Thyroid gland (tissue), 4 donors: Measurements from ENCODE around the gene LAMTOR1. TPM values are rescaled to one million over a fixed set of nuclear protein-coding genes. Genes with fewer than 3 reads are reported as not detected.

Experiments
- DNase-seq, 2 donors: peaks; one replicate each; pipeline ENCODE4 v3.0.0-alpha.2; 2019
- H3K27ac ChIP-seq, 3 donors: fragments of 200-600 bp; sonication (generic); 1 replicate in 2 of 3; 2 replicates in 1 of 3; pipeline ENCODE4 v1.5.1; 2016 to 2019; ENCODE audit warnings: mild to moderate bottlenecking in 1 of 3, moderate library complexity in 1 of 3
- H3K27me3 ChIP-seq: fragments of 200-600 bp; sonication (generic); one replicate; pipeline ENCODE4 v1.5.1; 2019
- H3K36me3 ChIP-seq, 2 donors: fragments of 200-600 bp; sonication (generic); one replicate each; pipeline ENCODE4 v1.5.1; 2016 to 2019
- H3K4me1 ChIP-seq, 2 donors: fragments of 200-600 bp; sonication (generic); one replicate each; pipeline ENCODE4 v1.5.1; 2017 to 2019
- H3K4me3 ChIP-seq, 3 donors: fragments of 200-600 bp; sonication (generic); replicated peaks in 1 of 3; 1 replicate in 2 of 3; 2 replicates in 1 of 3; pipeline ENCODE4 v1.5.1; 2016; ENCODE audit warnings: mild to moderate bottlenecking in 1 of 3
- H3K9me3 ChIP-seq: fragments of 200-600 bp; sonication (generic); one replicate; pipeline ENCODE4 v1.5.1; 2017
- CTCF ChIP-seq, 6 experiments: fragments of 200-600 bp in 3 of 6; fragments of 450-650 bp in 3 of 6; sonication (generic) in 3 of 6; IDR thresholded peaks; one replicate each; pipeline ENCODE4 v1.5.1; 2016 to 2019; ENCODE audit warnings: antibody characterized with exemption in 6 of 6, mild to moderate bottlenecking in 2 of 6, inconsistent platforms in 1 of 6, moderate library complexity in 1 of 6
- POLR2A ChIP-seq, 2 donors: fragments of 450-650 bp; IDR thresholded peaks; one replicate each; pipeline ENCODE4 v1.6.1; 2017; ENCODE audit warnings: antibody characterized with exemption in 2 of 2, mild to moderate bottlenecking in 2 of 2, moderate library complexity in 1 of 2
- WGBS, 2 donors: methylation state at CpG; one replicate each; pipeline ENCODE4 v1.1.5; 2017; 5-methylcytosine and 5-hydroxymethylcytosine counted together
- intact Hi-C: fragments of 100-400 bp; cut with DNase I; formaldehyde crosslinking; loops from one replicate; pipeline ENCODE4 v1.15.1; 2023
- total RNA-seq, 4 donors: library from RNA; depleted of rRNA; stranded (reverse); fragments of >200 nt; gene quantifications; one replicate each; pipeline ENCODE4 v1.2.3, GENCODE V29; 2016

LAMTOR1 gene
- total RNA-seq, 4 donors from 2014 or later, result 127 to 204 (median 182) TPM

GRCh38 chr11:72119198-72119597, 16.1 kb upstream of the LAMTOR1 start:
- 81 to 84% methylated on average over 6 of the region's 6 CpGs for WGBS, 2 donors

DNA sequence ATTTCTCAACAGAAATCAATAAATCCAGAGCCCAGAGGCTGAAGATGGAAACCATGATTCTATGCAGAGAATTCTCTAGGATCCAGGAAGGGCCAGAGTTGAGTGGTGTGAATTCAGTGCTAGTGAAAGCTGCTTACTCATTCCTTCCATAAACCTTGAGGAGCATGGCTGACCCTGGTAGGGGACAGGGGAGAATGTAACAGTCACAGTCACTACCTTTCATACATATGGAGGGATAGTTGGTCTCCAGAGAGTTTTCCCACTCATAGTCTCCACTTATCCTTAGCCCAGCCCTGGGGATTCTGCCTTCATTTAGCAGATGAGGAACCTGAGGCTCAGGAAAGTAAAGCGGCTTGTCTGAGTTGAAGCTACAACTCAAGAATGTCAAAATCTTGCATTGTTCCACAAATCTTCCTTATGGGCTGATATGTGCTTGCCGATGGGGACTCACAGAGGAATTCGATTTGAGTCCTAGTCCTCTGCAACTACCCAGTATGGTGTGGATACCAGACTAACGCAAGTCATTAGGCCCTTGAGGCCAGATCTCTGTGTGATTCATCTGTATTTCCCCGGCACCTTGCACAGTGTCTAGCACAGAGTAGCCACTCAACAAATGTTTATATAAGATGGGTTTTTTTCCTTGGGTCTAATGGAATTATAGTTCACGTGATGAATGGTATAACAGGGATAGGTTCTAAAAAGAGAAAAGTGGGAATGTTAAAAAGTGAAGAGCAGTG, 13.1 kb upstream of the LAMTOR1 start:
- H3K4me3 ChIP-seq, result no peak overlapping the region
- no peaks in the 10 kb centered on the region for H3K27me3 ChIP-seq
- TF ChIP-seq CTCF (IDR thresholded peaks at IDR 0.05) (no peak), POLR2A (IDR thresholded peaks at IDR 0.05) (no peak)
- H3K9me3 ChIP-seq, result no peaks in the 10 kb centered on the region
- no peak overlapping the region for H3K27ac ChIP-seq
- 93 to 94% methylated on average over 6 of the region's 6 CpGs for WGBS, 2 donors
- intact Hi-C loops, result no loop called here
- peaks cover 9 to 18% of the 10 kb centered on the region in 2 donors for H3K4me1 ChIP-seq
- H3K36me3 ChIP-seq, result no peaks in the 10 kb centered on the region
- no peak for DNase-seq

More at GRCh38 chr11:72119198-72119597, 16.1 kb upstream of the LAMTOR1 start:
- TF ChIP-seq POLR2A (IDR thresholded peaks at IDR 0.05), result no peak
- no peak for TF ChIP-seq CTCF (IDR thresholded peaks at IDR 0.05)
- H3K4me3 ChIP-seq, result no peak overlapping the region
- H3K4me1 ChIP-seq, result peaks cover 10 to 18% of the 10 kb centered on the region in 2 donors
- DNase-seq, result no peak
- peak overlapping the region in 1 of 3 donors; percentile 44 for H3K27ac ChIP-seq
- H3K27me3 ChIP-seq, result no peaks in the 10 kb centered on the region
- intact Hi-C loops, result no loop called here
- no peaks in the 10 kb centered on the region for H3K9me3 ChIP-seq
- H3K36me3 ChIP-seq, result no peaks in the 10 kb centered on the region

DNA sequence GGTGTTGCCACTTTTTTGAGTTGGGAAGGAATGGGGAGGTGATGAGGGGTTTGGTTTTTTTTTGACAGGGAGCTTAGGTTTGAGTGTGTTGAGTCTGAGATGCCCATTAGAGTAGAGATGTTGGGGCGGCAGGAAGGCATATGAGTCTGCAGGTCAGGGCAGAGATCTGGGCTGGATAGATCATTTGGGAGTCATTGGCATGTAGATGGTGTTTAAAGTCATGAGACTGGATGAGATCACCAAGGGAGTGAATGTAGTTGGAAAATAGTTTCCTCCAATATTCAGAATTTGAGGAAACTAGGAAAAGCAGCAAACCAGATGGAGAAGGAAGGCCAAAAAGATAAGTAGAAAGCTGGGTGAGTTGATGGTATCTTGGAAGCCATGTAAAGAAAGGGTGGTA, 11.5 kb upstream of the LAMTOR1 start:
- DNase-seq, result no peak
- Histone ChIP-seq H3K27ac (no peak overlapping the region), H3K9me3 (no peaks in the 10 kb centered on the region), H3K27me3 (no peaks in the 10 kb centered on the region), H3K36me3 (no peaks in the 10 kb centered on the region), H3K4me3 (no peak overlapping the region), H3K4me1 (peaks cover 9 to 22% of the 10 kb centered on the region in 2 donors)
- WGBS, 2 donors, result 97 to 100% methylated on average over 1 of the region's 1 CpG
- TF ChIP-seq CTCF (IDR thresholded peaks at IDR 0.05) (no peak), POLR2A (IDR thresholded peaks at IDR 0.05) (no peak)
- intact Hi-C loops, result no loop called here

DNA sequence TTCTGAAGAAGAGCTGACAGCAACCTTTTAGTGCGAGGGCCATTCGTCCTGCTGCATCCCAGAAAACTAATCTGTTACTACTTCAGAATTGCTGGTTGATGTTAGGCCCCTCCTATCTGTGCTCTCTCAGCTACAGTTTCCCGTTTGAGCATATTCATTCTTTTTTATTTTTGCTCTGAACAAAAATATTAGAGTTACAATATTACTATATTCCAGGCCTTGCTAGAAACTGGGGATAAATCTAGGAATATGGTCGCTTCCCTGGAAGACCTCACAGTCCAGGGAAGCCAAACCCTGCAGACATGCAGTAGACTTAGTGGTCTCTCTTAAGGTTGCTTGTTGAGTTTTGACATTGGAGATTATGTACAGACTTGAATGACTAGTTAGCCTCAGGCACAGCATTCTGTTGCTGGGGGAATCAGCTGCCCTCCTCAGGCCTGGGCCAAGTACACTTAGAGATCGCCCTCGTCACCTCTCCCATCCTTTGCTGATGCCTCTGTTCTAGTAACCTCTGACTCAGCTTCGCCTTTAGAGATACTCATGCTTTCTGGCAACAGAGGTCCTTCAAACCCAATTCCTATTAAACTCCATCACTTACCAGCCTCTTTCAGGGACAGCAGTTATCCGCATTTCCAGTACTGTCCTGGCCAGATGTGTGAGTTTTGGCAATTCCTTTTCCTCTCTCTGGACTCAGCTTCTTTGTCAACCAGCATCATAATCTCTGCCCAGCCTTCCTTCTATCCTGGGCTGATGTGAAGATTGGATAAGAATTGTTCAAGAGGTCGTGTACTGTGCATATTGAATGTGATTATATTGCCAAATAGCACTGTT, 10.1 kb upstream of the LAMTOR1 start:
- 64 to 65% methylated on average over 9 of the region's 9 CpGs for WGBS, 2 donors
- H3K4me3 ChIP-seq, result peak overlapping the region in 1 of 3 donors; percentile 44
- TF ChIP-seq POLR2A (IDR thresholded peaks at IDR 0.05), result no peak
- TF ChIP-seq CTCF (IDR thresholded peaks at IDR 0.05), result no peak
- intact Hi-C loops, result no loop called here
- peak overlapping the region; percentile 90 to 98 (median 98) for H3K27ac ChIP-seq
- H3K36me3 ChIP-seq, result no peaks in the 10 kb centered on the region
- H3K27me3 ChIP-seq, result no peaks in the 10 kb centered on the region
- no peak for DNase-seq
- peaks cover 9 to 17% of the 10 kb centered on the region in 2 donors for H3K4me1 ChIP-seq
- H3K9me3 ChIP-seq, result no peaks in the 10 kb centered on the region
